Heart right ventricle (tissue), 16 donors: ENCODE data around the gene TESMIN. TPM values are rescaled to one million over a fixed set of nuclear protein-coding genes. Genes with fewer than 3 reads are reported as not detected.

Source experiments
- ATAC-seq, 8 donors: fragments of 200-7000 bp; cut with Tn5 transposase; one replicate each; pipeline ENCODE4 v1.9.1; 2020; ENCODE audit warnings: mild to moderate bottlenecking in 8 of 8, moderate library complexity in 8 of 8, moderate number of reproducible peaks in 1 of 8
- DNase-seq, 2 donors: peaks; one replicate each; pipeline ENCODE4 v3.0.0-alpha.2; 2020
- H3K27ac ChIP-seq, 10 donors: fragments of 200-600 bp; sonication (generic) in 2 of 10; one replicate each; pipeline versions ENCODE4 v1.5.0 to v1.8.0; 2020 to 2022; ENCODE audit warnings: mild to moderate bottlenecking in 3 of 10
- H3K27me3 ChIP-seq, 7 donors: fragments of 200-600 bp; one replicate each; pipeline ENCODE4 v1.8.0; 2021 to 2022; ENCODE audit warnings: mild to moderate bottlenecking in 2 of 7
- H3K36me3 ChIP-seq, 9 donors: fragments of 200-600 bp; sonication (generic) in 1 of 9; one replicate each; pipeline versions ENCODE4 v1.5.0 to v1.8.0; 2020 to 2022; ENCODE audit warnings: mild to moderate bottlenecking in 2 of 9
- H3K4me1 ChIP-seq, 9 donors: fragments of 200-600 bp; sonication (generic) in 1 of 9; one replicate each; pipeline versions ENCODE4 v1.5.0 to v1.8.0; 2020 to 2022; ENCODE audit warnings: mild to moderate bottlenecking in 4 of 9
- H3K4me3 ChIP-seq, 10 donors: fragments of 200-600 bp; sonication (generic) in 2 of 10; one replicate each; pipeline versions ENCODE4 v1.5.0 to v1.8.0; 2020 to 2022; ENCODE audit warnings: mild to moderate bottlenecking in 7 of 10, moderate library complexity in 2 of 10
- H3K9me3 ChIP-seq, 11 donors: fragments of 200-600 bp in 10 of 11; sonication (generic) in 2 of 11; one replicate each; pipeline versions ENCODE4 v1.5.0 to v1.8.0; 2013 to 2022; ENCODE audit warnings: mild to moderate bottlenecking in 2 of 11, control low read depth in 1 of 11, moderate library complexity in 1 of 11
- WGBS, 2 donors: extraction: QIAGEN DNeasy Blood & Tissue Kit; methylation state at CpG; one replicate each; pipeline ENCODE4 v1.1.7; 2013; ENCODE audit warnings: inconsistent platforms in 1 of 2; 5-methylcytosine and 5-hydroxymethylcytosine counted together
- intact Hi-C, 10 donors: fragments of 100-400 bp; cut with DNase I; formaldehyde crosslinking; loops; one replicate each; pipeline versions ENCODE4 v1.11.1 to v1.14.2; 2022
- polyA plus RNA-seq, 2 donors: library from polyadenylated mRNA; stranded (reverse); fragments of 200-250 nt; gene quantifications; one replicate each; pipeline ENCODE4 v1.2.3, GENCODE V29; 2013
- total RNA-seq, 10 donors: library from RNA; stranded (reverse); fragmentation: NEBNext Ultra II Directional in 3 of 10; extraction: Animal tissue kit (Norgen Biotek cat#: 25700) in 3 of 10; gene quantifications; one replicate each; pipeline versions ENCODE4 v1.2.1 to v1.2.4, GENCODE V29; 2021 to 2023
- TF ChIP-seq, protein P1 (sequence below), 9 donors: fragments of 200-600 bp; sonication (generic) in 2 of 9; IDR thresholded peaks; one replicate each; pipeline versions ENCODE4 v1.5.0 to v1.8.0; 2021 to 2022; ENCODE audit warnings: antibody characterized with exemption in 9 of 9, mild to moderate bottlenecking in 5 of 9, moderate library complexity in 1 of 9
- donor health status: Arrhythmogenic right ventricular cardiomyopathy.
- donor health status: ischemic (EF 13 %, LVEDD 7.1; RV severe dilation, severe dysfunction).
- donor health status: healthy with polysubstance abuse.
- donor health status: DM: no; HTN: yes; CAD: no.
- donor health status: DM: no; HTN: no; CAD: no.
- donor health status: ischemic (EF 25% LVEDD 6.9; RV normal size, moderate dysfunction).
- donor health status: ischemic (EF 25% LVEDD 5.7; RV mildly dilated, moderate dysfunction).
- donor health status: healthy.
- donor health status: DM: yes; HTN: yes; CAD: no.
- donor health status: Ischemic cardiomyopathy.
- donor health status: ischemic (EF 35%, LVEDD 5.7; RV mildly dilated, moderate dysfunction).
- donor health status: nonischemic (EF 11% LVEDD 7.7; RV severe dilation, severe dysfunction).
- donor health status: DM: yes; HTN: yes; CAD: no.
- donor health status: PGD.
- donor health status: ischemic (EF 29% LVEDD 5.4; RV normal size, mild dysfunction).
- donor health status: nonischemic (EF 23%, LVEDD 6.1; RV moderate dilation, normal function).

The TESMIN gene
- total and polyA plus RNA-seq, 12 donors = 0.13 to 2.6 (median 0.63) TPM; not detected in 2

GRCh38 chr11:68667511-68668500 is 83.5 kb downstream of the TESMIN start:
- intact Hi-C loops = no loop called here
- Histone ChIP-seq H3K9me3 (peaks cover 0 to 4% (median 0%) of the 10 kb centered on the region in 11 donors), H3K27me3 (peaks cover 0 to 39% (median 12%) of the 10 kb centered on the region in 7 donors), H3K27ac (no peak overlapping the region), H3K36me3 (no peaks in the 10 kb centered on the region), H3K4me1 (no peaks in the 10 kb centered on the region), H3K4me3 (no peak overlapping the region)
- WGBS, 2 donors = 79 to 80% methylated on average over 21 of the region's 21 CpGs
- ATAC-seq = no peak
- DNase-seq = no peak
- TF ChIP-seq, protein P1, sequence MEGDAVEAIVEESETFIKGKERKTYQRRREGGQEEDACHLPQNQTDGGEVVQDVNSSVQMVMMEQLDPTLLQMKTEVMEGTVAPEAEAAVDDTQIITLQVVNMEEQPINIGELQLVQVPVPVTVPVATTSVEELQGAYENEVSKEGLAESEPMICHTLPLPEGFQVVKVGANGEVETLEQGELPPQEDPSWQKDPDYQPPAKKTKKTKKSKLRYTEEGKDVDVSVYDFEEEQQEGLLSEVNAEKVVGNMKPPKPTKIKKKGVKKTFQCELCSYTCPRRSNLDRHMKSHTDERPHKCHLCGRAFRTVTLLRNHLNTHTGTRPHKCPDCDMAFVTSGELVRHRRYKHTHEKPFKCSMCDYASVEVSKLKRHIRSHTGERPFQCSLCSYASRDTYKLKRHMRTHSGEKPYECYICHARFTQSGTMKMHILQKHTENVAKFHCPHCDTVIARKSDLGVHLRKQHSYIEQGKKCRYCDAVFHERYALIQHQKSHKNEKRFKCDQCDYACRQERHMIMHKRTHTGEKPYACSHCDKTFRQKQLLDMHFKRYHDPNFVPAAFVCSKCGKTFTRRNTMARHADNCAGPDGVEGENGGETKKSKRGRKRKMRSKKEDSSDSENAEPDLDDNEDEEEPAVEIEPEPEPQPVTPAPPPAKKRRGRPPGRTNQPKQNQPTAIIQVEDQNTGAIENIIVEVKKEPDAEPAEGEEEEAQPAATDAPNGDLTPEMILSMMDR (IDR thresholded peaks at IDR 0.05) = no peak

DNA sequence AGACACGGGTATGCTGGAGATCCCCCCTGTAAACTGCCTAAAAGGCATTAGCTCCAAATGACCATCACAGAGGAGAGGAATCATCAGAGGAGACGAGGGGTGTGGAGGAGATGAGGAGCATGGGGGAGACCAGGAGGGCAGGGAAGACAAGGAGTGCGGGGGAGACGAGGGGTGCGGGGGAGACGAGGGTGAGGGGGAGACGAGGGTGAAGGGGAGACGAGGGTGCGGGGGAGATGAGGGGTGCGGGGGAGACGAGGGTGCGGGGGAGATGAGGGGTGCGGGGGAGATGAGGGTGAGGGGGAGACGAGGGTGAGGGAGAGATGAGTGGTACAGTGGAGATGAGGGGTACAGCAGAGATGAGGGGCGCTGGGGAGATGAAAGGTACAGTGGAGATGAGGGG is 84.5 kb downstream of the TESMIN start:
- Histone ChIP-seq H3K4me3 (no peak overlapping the region), H3K27me3 (peaks cover 0 to 39% (median 14%) of the 10 kb centered on the region in 7 donors), H3K36me3 (no peaks in the 10 kb centered on the region), H3K27ac (no peak overlapping the region), H3K4me1 (no peaks in the 10 kb centered on the region), H3K9me3 (peaks cover 0 to 4% (median 0%) of the 10 kb centered on the region in 11 donors)
- TF ChIP-seq, protein P1 (IDR thresholded peaks at IDR 0.05) = no peak
- DNase-seq = no peak
- WGBS, 2 donors = 77 to 83% methylated on average over 15 of the region's 15 CpGs
- intact Hi-C loops = no loop called here
- peak in 2 of 8 donors; percentile 38 to 61 for ATAC-seq

GRCh38 chr11:68665436-68665835 is 85.9 kb downstream of the TESMIN start:
- Histone ChIP-seq H3K4me1 (no peaks in the 10 kb centered on the region), H3K27ac (no peak overlapping the region), H3K9me3 (no peaks in the 10 kb centered on the region), H3K27me3 (peaks cover 0 to 39% (median 14%) of the 10 kb centered on the region in 7 donors), H3K4me3 (no peak overlapping the region), H3K36me3 (no peaks in the 10 kb centered on the region)
- TF ChIP-seq, protein P1 (IDR thresholded peaks at IDR 0.05) = no peak
- DNase-seq (no peak), ATAC-seq (no peak)
- intact Hi-C loops = no loop called here
- 87 to 90% methylated on average over 16 of the region's 16 CpGs for WGBS, 2 donors

DNA sequence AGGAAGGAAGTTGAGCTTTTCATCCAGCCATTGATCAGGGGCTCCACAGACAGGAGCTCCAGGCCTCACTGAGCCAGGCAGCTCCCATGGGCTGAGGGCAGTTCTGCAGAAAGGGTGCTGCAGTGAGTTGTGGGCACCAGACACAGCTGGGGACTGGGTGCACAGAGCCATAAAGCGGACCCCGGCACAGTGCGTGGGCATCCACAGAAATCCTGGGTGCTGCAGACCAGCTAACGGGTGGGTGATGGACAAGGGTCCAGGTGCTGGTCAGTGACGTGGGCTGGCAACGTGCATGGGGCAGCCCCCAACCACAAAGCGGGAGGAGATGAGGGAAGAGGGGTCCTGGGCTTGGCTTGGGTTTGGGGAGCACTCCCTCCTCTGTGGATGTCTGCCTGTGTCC is 86.4 kb downstream of the TESMIN start:
- 93 to 96% methylated on average over 7 of the region's 7 CpGs for WGBS, 2 donors
- ATAC-seq (no peak), DNase-seq (no peak)
- intact Hi-C loops = no loop called here
- Histone ChIP-seq H3K4me1 (peaks cover 0 to under 1% (median 0%) of the 10 kb centered on the region in 9 donors), H3K27me3 (peaks cover 0 to 39% (median 14%) of the 10 kb centered on the region in 7 donors), H3K36me3 (no peaks in the 10 kb centered on the region), H3K9me3 (no peaks in the 10 kb centered on the region), H3K27ac (no peak overlapping the region), H3K4me3 (no peak overlapping the region)
- TF ChIP-seq, protein P1 (IDR thresholded peaks at IDR 0.05) = no peak
